OCI-LY7 (cell line): Measurements from ENCODE around the gene SPON1.

ENCODE experiments used
- CTCF ChIP-seq: fragments of 200-600 bp; sonication (generic); conservative IDR thresholded peaks from 2 replicates; pipeline ENCODE4 v1.5.1; 2014; ENCODE audit warnings: mild to moderate bottlenecking, antibody characterized with exemption, low read length, moderate library complexity, mixed read lengths
- EZH2phosphoT487 ChIP-seq: fragments of 200-600 bp; sonication (generic); IDR thresholded peaks from 2 replicates; pipeline ENCODE4 v1.6.1; 2018; ENCODE audit warnings: low read depth, borderline replicate concordance, mild to moderate bottlenecking, mixed run types, antibody characterized with exemption, low read length, moderate library complexity, mixed read lengths

GRCh38 chr11:14203321-14203720 is 240.8 kb downstream of the SPON1 start:
- no peak for TF ChIP-seq CTCF
- no peak for TF ChIP-seq EZH2phosphoT487
